NCI-H1092 (cell line): ENCODE results near the gene SNX27.
"Not testable (repeated sequence)": the region's sequence is repeated elsewhere in the genome, so short reads cannot be mapped to it uniquely, and the experiment has no call there.

Experiments used
- DNase-seq: peaks from one replicate; lab custom pipeline; 2025; lab: John Stamatoyannopoulos, UW

Gene SNX27

GRCh38 chr1:151604291-151604690 is 7.6 kb upstream of the SNX27 start:
- DNase-seq: no peak

GRCh38 chr1:151606384-151606783 is 5.5 kb upstream of the SNX27 start:
- no peak for DNase-seq

- no peak for DNase-seq
These were observed 5.0 kb upstream of the SNX27 start for GRCh38 chr1:151606857-151607256.

DNA sequence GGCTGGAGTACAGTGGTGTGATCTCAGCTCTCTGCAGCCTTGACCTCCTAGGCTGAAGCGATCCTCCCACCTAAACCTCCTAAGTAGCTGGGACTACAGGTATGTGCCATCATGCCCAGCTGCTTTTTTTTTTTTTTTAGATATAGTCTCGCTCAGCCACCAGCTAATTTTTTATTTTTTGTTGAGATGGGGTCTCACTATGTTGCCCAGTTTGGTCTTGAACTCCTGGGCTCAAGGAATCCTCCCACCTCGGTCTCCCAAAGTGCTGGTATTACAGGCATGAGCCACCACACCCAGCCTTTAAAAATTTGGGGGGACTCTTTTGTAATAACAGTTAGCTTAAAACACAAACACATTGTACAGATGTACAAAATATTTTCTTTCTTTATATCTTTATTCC is 1.7 kb upstream of the SNX27 start:
- no peak for DNase-seq

- no peak for DNase-seq
These were observed 511 bp upstream of the SNX27 start for GRCh38 chr1:151611288-151611790.

DNA sequence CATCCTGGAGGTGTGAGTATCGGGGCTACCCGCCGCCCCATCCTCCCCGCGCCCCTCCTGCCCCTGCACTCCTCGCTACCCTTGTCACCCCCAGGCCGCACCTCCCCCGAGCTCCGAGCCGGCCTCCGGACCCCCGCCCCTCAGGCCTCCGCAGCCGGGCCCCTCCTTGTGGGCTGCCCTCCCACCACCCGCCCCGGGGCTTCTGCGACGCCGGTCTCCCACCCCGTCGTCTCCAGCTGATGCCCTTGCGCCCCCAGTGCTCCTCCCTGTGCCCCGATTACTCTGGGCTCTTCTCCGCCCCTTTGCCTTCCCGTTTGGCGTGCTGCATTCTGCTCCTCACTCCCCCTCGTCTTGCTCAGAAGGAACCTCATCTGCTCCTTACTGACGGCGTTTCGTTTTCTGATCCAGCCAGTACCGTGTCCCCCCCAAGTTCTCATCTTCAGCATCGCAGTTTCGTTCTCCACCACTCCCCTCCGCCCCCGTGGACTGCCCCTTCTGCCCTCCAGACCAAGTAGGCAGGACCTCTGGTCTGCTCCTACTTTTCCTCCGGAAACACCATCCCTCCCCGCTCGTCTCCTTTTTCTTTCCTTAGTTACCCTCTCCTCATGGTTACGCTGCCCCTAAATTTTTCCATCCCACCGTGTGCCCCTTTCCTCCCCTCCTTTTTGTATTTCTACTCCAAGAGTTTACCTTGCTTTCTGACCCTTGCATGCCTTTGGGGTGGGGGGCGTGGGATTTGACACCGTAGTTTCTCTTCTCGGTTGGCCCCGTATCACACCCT is 841 bp downstream of the SNX27 start:
- no peak for DNase-seq

- DNase-seq: no peak
These were observed 1.5 kb downstream of the SNX27 start for GRCh38 chr1:151613282-151613780.

GRCh38 chr1:151615711-151616504 is 4.1 kb downstream of the SNX27 start:
- no peak for DNase-seq

- DNase-seq: no peak
These were observed 4.6 kb downstream of the SNX27 start for GRCh38 chr1:151616505-151616849.

DNA sequence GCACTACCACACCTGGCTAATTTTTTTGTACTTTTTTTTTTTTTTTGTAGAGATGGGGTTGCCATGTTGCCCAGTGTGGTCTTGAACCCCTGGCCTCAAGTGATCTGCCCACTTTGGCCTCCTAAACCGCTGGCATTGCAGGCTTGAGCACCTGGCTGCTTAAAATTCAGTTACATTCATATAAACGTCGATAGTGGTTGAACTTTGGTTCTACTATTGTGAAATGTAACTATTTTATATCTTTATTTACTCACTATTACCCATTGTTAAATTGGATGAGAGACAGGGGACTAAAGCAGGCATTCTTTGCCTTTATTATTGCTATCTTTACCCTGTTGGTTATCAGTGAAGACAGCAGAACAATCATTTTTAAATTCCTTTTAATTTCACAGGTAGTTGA is 6.2 kb downstream of the SNX27 start:
- DNase-seq: no peak

- DNase-seq: no peak
These were observed 6.6 kb downstream of the SNX27 start for GRCh38 chr1:151618470-151618869.

- DNase-seq: not testable (repeated sequence)
These were observed 7.1 kb downstream of the SNX27 start for GRCh38 chr1:151618996-151619395.

- DNase-seq: no peak
These were observed 7.7 kb downstream of the SNX27 start for GRCh38 chr1:151619489-151620093.

GRCh38 chr1:151620286-151620685 is 8.4 kb downstream of the SNX27 start:
- DNase-seq: no peak

DNA sequence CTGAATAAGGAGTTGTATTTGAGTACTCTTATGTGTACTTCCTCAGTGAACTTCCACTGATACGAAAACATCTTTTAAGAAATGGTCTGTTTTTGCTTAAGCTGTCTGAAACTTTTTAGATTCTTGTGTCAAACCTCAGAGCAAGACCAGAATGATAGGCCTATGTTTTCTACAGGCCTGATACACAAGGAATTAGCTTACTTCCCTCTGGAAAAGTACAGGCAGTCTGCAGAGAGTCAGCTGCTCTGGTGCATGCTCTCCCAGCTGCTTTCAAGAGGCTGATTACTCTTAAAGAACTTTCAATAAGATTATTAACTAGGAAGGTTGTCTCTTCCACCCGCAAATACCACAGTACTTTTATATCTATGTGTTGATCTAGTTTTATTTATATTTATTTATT is 9.5 kb downstream of the SNX27 start:
- DNase-seq: no peak

DNA sequence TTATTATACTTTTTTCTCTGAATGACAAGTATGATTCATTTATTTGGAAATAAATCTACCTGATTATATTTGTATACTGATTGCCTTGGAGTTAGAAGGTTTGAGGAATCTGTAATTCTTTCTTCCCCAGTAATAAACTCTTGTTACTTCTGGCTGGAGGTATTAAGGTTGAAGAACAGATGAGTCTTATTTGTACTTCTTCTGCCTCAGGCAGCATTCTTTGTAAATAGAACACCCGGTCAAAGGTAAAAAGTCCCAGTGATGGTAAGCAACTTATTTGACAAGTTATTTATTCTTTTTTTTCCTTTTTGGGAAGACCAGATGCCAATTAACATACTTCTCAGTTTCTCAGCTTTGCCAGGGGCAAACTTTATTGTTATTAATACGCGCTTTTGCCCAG is 12.9 kb downstream of the SNX27 start:
- DNase-seq: no peak

DNA sequence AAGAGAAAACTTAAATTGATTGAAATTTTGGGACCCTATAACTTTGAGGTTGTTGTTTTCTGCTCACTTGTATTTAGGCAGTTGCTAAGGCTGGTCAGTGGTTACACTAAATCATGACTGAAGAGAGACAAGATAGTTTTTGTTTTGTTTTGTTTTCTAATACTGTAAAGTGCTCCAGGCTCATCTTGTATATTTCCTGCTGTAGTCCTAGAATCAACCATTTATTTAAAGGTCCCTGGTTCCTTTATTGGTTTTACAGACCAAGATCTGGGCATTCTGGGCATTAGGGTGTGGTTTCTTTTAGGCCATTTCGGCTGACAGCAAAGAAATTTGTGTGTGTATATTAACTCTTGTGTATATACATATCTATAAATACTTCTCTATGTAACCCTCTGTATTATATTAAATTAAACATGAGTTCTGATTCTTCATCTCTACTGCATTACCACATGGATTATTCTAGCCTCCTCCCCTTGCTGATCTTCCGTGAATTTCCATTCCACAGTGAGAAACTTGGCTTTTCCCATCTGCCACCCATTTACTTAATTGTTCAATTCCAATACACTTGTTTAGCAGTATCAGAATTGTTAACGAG is 15.0 kb downstream of the SNX27 start:
- no peak for DNase-seq

DNA sequence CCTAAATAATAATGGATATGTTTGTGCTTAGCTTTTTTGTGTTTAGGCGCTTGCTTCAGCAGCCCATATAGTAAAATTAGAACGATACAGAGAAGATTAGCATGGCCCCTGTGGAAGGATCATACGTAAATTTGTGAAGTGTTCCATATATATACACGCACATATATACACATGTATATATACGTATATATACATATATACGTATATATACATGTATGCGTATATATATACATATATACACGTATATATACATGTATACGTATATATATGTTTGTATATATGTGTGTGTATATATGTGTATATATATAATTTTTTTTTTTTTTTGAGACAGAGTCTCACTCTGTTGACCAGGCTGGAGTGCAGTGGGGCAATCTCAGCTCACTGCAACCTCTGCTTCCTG is 17.4 kb downstream of the SNX27 start:
- DNase-seq: no peak

DNA sequence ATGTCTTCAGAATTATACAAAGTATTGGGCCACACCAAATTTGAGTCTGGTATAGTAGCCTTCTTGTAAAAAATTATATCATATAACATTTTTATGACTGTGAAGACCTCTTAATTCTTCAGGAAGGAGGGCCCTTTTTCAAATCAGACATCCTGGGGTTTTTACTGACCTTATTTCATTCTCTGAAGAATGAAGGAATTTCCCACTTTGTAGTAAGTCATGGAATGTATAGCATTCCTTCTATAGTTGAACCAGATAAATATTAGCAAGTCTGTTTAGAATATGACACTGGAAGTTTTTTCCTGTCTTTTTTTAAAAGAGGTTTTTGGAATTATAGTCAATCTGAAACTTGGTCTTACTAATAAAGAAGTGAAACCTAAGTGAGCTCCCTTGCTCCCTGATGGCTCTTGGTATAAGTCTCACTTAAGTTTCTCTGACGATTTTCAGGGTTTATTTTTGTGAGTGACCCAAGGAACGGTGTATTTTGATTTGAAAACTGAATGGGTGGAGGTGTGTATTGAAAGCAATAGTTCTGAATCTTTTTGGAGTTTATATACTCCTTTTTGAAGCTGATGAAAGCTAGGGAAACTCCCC is 23.7 kb downstream of the SNX27 start:
- no peak for DNase-seq

DNA sequence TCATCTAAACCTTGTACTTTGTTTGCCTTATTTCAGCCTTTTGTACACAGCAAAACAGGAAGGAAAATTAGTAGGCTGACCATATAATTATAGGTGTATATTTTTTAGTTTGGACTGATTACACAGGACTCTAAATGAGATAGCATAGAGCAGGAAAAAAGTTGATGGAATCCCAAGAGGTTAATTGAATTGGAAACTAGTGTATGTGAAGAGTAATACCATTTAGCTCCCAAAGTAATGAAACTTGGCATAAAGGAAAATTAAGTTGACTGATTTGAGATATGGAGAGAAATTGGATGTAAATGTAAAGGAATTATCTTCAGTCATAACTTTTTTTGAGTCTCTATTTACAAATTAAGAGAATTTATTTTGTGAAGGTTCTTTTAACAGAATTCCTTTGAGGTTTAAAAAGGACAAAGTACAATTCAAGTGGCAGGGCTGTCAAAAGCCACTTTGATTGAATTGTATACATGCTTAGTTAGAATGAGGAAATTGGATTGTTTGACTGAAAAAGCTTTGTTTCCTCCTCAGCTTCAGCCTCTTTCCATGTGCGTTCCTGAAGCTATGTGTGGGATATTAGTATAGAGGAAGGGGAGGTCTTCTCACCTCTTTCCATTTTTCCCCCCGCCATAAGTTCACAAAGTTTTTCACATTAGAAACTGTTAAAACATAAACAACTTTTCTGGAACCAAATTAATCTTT is 26.4 kb downstream of the SNX27 start:
- no peak for DNase-seq

DNA sequence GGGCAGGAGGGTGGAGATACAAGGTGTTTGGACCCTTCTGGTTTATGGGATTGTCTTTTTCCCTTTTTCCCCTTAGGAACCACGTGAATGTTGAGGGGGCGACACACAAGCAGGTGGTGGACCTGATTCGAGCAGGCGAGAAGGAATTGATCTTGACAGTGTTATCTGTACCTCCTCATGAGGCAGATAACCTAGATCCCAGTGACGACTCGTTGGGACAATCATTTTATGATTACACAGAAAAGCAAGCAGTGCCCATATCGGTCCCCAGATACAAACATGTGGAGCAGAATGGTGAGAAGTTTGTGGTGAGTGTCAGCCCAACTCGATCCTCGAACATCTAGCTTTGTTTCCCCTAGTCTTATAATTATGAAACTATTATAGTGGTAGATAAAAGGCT is 27.0 kb downstream of the SNX27 start:
- DNase-seq: no peak
